ENCODE results near the gene ZNF280B. TPM values are rescaled to one million over a fixed set of nuclear protein-coding genes. Genes with fewer than 3 reads are reported as not detected.
"Not testable (repeated sequence)": the region's sequence is repeated elsewhere in the genome, so short reads cannot be mapped to it uniquely, and the experiment has no call there.

ZNF280B gene
- polyA plus RNA-seq, 3 donors = 0.04 TPM; not detected in 2

DNA sequence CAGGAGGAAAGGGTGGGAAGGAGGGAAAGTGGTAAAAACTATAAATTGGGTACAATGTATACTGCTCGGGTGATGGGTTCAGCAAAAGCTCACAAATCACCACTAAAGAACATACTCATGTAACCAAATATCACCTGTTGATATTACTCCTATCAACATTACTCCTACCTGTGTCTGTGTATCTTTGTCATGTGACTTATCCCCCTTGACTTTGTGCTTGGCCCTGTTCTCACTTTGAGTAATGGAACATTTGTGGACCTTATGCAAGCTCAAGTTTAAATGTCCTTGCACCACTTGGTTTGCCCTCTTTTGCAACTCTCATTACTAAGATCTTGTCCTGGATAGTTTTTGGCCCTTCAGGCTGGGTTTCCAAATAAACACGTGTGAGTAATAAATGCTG is 39.0 kb downstream of the ZNF280B start:
- Mint-ChIP-seq H3K36me3 (no peaks in the 10 kb centered on the region), H3K27me3 (ENCODE audit: low read depth in 3 of 3) (peaks cover 4 to 21% (median 5%) of the 10 kb centered on the region in 3 donors), H3K9me3 (peaks cover 11 to 27% (median 21%) of the 10 kb centered on the region in 7 donors), H3K4me1 (no peaks in the 10 kb centered on the region), H3K27ac (no peak overlapping the region), H3K4me3 (no peak overlapping the region)
- Histone ChIP-seq H4K20me1 (ENCODE audit: insufficient read depth, low read length) (no peaks in the 10 kb centered on the region), H3K9me3 (replicated peaks in 1 of 2; ENCODE audit: control insufficient read depth in 1 of 2, insufficient read depth in 1 of 2, low read length in 2 of 2) (peaks cover 10 to 15% of the 10 kb centered on the region in 2 donors), H3K9ac (ENCODE audit: insufficient read depth, low read length, poor library complexity, severe bottlenecking) (no peak overlapping the region), H3K4me3 (replicated peaks in 1 of 3; ENCODE audit: low read depth in 2 of 3, low read length in 3 of 3) (no peak overlapping the region), H2AFZ (ENCODE audit: insufficient read depth, low read depth, low read length, poor library complexity, severe bottlenecking) (no peak overlapping the region), H3K36me3 (replicated peaks in 1 of 2; ENCODE audit: control insufficient read depth in 1 of 2, insufficient read depth in 2 of 2, low read length in 2 of 2) (no peaks in the 10 kb centered on the region), H3K4me1 (ENCODE audit: control insufficient read depth in 1 of 2, insufficient read depth in 2 of 2, low read length in 2 of 2) (no peaks in the 10 kb centered on the region), H3K4me2 (replicated peaks; ENCODE audit: extremely low read depth, low read length, poor library complexity, severe bottlenecking) (no peak overlapping the region), H3K27ac (ENCODE audit: low read depth in 1 of 2, low read length in 2 of 2) (no peak overlapping the region), H3K27me3 (ENCODE audit: control insufficient read depth in 2 of 2, insufficient read depth in 2 of 2, low read length in 2 of 2) (no peaks in the 10 kb centered on the region), H3K79me2 (ENCODE audit: insufficient read depth, low read length) (no peaks in the 10 kb centered on the region)
- WGBS (ENCODE audit: insufficient coverage) = no CpG with 5 or more reads among the region's 2 CpGs
- intact Hi-C loops (cut with micrococcal nuclease) = loop anchor here in 1 of 2 donors (10.0 kb wide), 2 partner anchors 115 to 485 kb away; no protein-coding TSS in a partner anchor
- no peak for DNase-seq
- TF ChIP-seq, protein P1, sequence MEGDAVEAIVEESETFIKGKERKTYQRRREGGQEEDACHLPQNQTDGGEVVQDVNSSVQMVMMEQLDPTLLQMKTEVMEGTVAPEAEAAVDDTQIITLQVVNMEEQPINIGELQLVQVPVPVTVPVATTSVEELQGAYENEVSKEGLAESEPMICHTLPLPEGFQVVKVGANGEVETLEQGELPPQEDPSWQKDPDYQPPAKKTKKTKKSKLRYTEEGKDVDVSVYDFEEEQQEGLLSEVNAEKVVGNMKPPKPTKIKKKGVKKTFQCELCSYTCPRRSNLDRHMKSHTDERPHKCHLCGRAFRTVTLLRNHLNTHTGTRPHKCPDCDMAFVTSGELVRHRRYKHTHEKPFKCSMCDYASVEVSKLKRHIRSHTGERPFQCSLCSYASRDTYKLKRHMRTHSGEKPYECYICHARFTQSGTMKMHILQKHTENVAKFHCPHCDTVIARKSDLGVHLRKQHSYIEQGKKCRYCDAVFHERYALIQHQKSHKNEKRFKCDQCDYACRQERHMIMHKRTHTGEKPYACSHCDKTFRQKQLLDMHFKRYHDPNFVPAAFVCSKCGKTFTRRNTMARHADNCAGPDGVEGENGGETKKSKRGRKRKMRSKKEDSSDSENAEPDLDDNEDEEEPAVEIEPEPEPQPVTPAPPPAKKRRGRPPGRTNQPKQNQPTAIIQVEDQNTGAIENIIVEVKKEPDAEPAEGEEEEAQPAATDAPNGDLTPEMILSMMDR (IDR thresholded peaks at IDR 0.05) = no peak

DNA sequence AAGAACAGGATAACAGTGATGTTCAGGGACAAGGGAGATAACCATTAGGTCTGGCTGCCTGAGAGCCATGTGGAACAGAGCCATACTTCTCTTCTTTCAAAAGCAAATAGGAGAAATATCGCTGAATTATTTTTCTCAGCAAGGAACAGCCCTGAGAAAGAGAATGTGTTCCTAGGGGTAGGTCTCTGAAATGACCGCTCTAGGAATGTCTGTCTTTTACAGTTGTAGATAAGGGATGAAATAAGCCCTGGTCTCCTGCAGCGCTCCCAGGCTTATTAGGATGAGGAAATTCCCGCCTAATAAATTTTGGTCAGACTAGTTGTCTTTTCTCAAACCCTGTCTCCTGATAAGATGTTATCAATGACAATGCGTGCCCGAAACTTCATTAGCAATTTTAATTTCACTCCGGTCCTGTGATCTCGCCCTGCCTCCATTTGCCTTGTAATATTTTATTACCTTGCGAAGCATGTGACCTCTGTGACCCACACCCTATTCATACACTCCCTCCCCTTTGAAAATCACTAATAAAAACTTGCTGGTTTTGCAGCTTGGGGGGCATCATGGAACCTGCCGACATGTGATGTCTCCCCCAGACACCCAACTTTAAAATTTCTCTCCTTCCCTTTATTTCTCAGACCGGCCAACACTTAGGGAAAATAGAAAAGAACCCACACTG is 39.6 kb downstream of the ZNF280B start:
- not testable (repeated sequence) for H3K4me1 Mint-ChIP-seq; H3K4me3 Mint-ChIP-seq; H3K4me2 ChIP-seq (replicated peaks; ENCODE audit: extremely low read depth, low read length, poor library complexity, severe bottlenecking); H3K9ac ChIP-seq (ENCODE audit: insufficient read depth, low read length, poor library complexity, severe bottlenecking); H3K79me2 ChIP-seq (ENCODE audit: insufficient read depth, low read length); H3K27ac Mint-ChIP-seq; DNase-seq; H3K27me3 ChIP-seq (ENCODE audit: control insufficient read depth in 2 of 2, insufficient read depth in 2 of 2, low read length in 2 of 2); H2AFZ ChIP-seq (ENCODE audit: insufficient read depth, low read depth, low read length, poor library complexity, severe bottlenecking); H4K20me1 ChIP-seq (ENCODE audit: insufficient read depth, low read length); H3K36me3 ChIP-seq (replicated peaks in 1 of 2; ENCODE audit: control insufficient read depth in 1 of 2, insufficient read depth in 2 of 2, low read length in 2 of 2); H3K4me1 ChIP-seq (ENCODE audit: control insufficient read depth in 1 of 2, insufficient read depth in 2 of 2, low read length in 2 of 2); H3K4me3 ChIP-seq (replicated peaks in 1 of 3; ENCODE audit: low read depth in 2 of 3, low read length in 3 of 3); H3K36me3 Mint-ChIP-seq; H3K27ac ChIP-seq (ENCODE audit: low read depth in 1 of 2, low read length in 2 of 2)
- peaks cover 10 to 15% of the 10 kb centered on the region in 2 donors for H3K9me3 ChIP-seq (replicated peaks in 1 of 2; ENCODE audit: control insufficient read depth in 1 of 2, insufficient read depth in 1 of 2, low read length in 2 of 2)
- peaks cover 11 to 27% (median 21%) of the 10 kb centered on the region in 7 donors for H3K9me3 Mint-ChIP-seq
- H3K27me3 Mint-ChIP-seq (ENCODE audit: low read depth in 3 of 3) = peaks cover 4 to 22% (median 6%) of the 10 kb centered on the region in 3 donors
- intact Hi-C loops (cut with micrococcal nuclease) = loop anchor here in 1 of 2 donors (10.0 kb wide), 2 partner anchors 116 to 486 kb away; no protein-coding TSS in a partner anchor
- WGBS (ENCODE audit: insufficient coverage) = 92% methylated on average over 5 of the region's 11 CpGs

Measured in CD14-positive monocyte (primary cell).